WTC11 (cell line): ENCODE data around the gene AKT1S1.

Source experiments
- ATF6 ChIP-seq: sonication (generic); formaldehyde crosslinking; IDR thresholded peaks from 2 replicates; pipeline ENCODE4 v1.8.1; 2023; ENCODE audit warnings: mild to moderate bottlenecking, missing genetic modification reagents
- CTCF ChIP-seq: fragments of 200-600 bp; IDR thresholded peaks from 2 replicates; pipeline ENCODE4 v1.8.0; 2022; ENCODE audit warnings: antibody characterized with exemption
- SMAD4 ChIP-seq: sonication (generic); formaldehyde crosslinking; IDR thresholded peaks from 2 replicates; pipeline ENCODE4 v1.8.0; 2022; ENCODE audit warnings: mild to moderate bottlenecking, missing genetic modification reagents
- SP1 ChIP-seq: sonication (generic); formaldehyde crosslinking; conservative IDR thresholded peaks from 2 replicates; pipeline ENCODE4 v1.8.1; 2022; ENCODE audit warnings: missing genetic modification reagents
- USF2 ChIP-seq: sonication (generic); formaldehyde crosslinking; IDR thresholded peaks from 2 replicates; pipeline ENCODE4 v1.8.1; 2023; ENCODE audit warnings: mild to moderate bottlenecking, missing genetic modification reagents, moderate library complexity

GRCh38 chr19:49910179-49910578 lies 33.0 kb upstream of the AKT1S1 start:
- TF ChIP-seq CTCF (no peak), USF2 (CRISPR knock-in tag) (no peak), SP1 (CRISPR knock-in tag) (no peak), SMAD4 (CRISPR knock-in tag) (no peak), ATF6 (CRISPR knock-in tag) (no peak)
